Measurements from ENCODE around the gene LRMDA.

Gene LRMDA

GRCh38 chr10:75425291-75426079, 5.9 kb upstream of the LRMDA start:
- no peak overlapping the region for H3K4me3 ChIP-seq
- no peak overlapping the region for H3K4me2 ChIP-seq
- no peak for TF ChIP-seq Cebpa-rat (IDR thresholded peaks at IDR 0.05)
- H4K20me1 ChIP-seq = no peaks in the 10 kb centered on the region
- no peak overlapping the region for H3K9ac ChIP-seq
- no peaks in the 10 kb centered on the region for H3K27me3 ChIP-seq
- no peaks in the 10 kb centered on the region for H3K9me3 ChIP-seq (replicated peaks in 1 of 11)
- H3K36me3 ChIP-seq = no peaks in the 10 kb centered on the region
- peaks cover 8 to 40% (median 10%) of the 10 kb centered on the region in 10 experiments; a peak in 18 of 20 replicates for H3K4me1 ChIP-seq
- H3K27ac ChIP-seq = no peak overlapping the region

- no peaks in the 10 kb centered on the region for H4K20me1 ChIP-seq
- H3K4me1 ChIP-seq = peaks cover 8 to 41% (median 11%) of the 10 kb centered on the region in 10 experiments; a peak in 18 of 20 replicates
- no peak overlapping the region for H3K9ac ChIP-seq
- peaks cover 0 to 10% (median 6%) of the 10 kb centered on the region in 11 experiments; a peak in 11 of 22 replicates for H3K9me3 ChIP-seq (replicated peaks in 1 of 11)
- no peaks in the 10 kb centered on the region for H3K36me3 ChIP-seq
- no peak for TF ChIP-seq Cebpa-rat (IDR thresholded peaks at IDR 0.05)
- peak overlapping the region in 2 of 11 experiments; percentile 12 to 50; a peak in 1 of 22 replicates for H3K4me2 ChIP-seq
- H3K27ac ChIP-seq = no peak overlapping the region
- no peaks in the 10 kb centered on the region for H3K27me3 ChIP-seq
- H3K4me3 ChIP-seq = no peak overlapping the region
Observed at GRCh38 chr10:75426880-75427279, 4.5 kb upstream of the LRMDA start.

GRCh38 chr10:75427951-75428350, 3.5 kb upstream of the LRMDA start:
- Histone ChIP-seq H3K27me3 (no peaks in the 10 kb centered on the region), H3K36me3 (no peaks in the 10 kb centered on the region), H4K20me1 (no peaks in the 10 kb centered on the region), H3K9ac (no peak overlapping the region), H3K27ac (no peak overlapping the region), H3K4me3 (no peak overlapping the region), H3K4me1 (peaks cover 8 to 41% (median 11%) of the 10 kb centered on the region in 10 experiments; a peak in 18 of 20 replicates), H3K9me3 (replicated peaks in 1 of 11) (peaks cover 0 to 10% (median 7%) of the 10 kb centered on the region in 11 experiments; a peak in 11 of 22 replicates), H3K4me2 (peak overlapping the region in 3 of 11 experiments; percentile 12 to 50 (median 36); a peak in 5 of 22 replicates)
- TF ChIP-seq Cebpa-rat (IDR thresholded peaks at IDR 0.05) = no peak

- H4K20me1 ChIP-seq = no peaks in the 10 kb centered on the region
- no peak overlapping the region for H3K9ac ChIP-seq
- H3K4me1 ChIP-seq = peaks cover 8 to 41% (median 11%) of the 10 kb centered on the region in 10 experiments; a peak in 18 of 20 replicates
- H3K4me3 ChIP-seq = no peak overlapping the region
- peaks cover 0 to 10% (median 7%) of the 10 kb centered on the region in 11 experiments; a peak in 11 of 22 replicates for H3K9me3 ChIP-seq (replicated peaks in 1 of 11)
- no peak for TF ChIP-seq Cebpa-rat (IDR thresholded peaks at IDR 0.05)
- H3K27ac ChIP-seq = no peak overlapping the region
- H3K36me3 ChIP-seq = no peaks in the 10 kb centered on the region
- peak overlapping the region in 3 of 11 experiments; percentile 36 to 66 (median 63); a peak in 3 of 22 replicates for H3K4me2 ChIP-seq
- H3K27me3 ChIP-seq = no peaks in the 10 kb centered on the region
Observed at GRCh38 chr10:75428434-75429158, 2.8 kb upstream of the LRMDA start.

- Histone ChIP-seq H3K36me3 (no peaks in the 10 kb centered on the region), H3K9ac (no peak overlapping the region), H4K20me1 (no peaks in the 10 kb centered on the region), H3K4me3 (no peak overlapping the region), H3K27me3 (no peaks in the 10 kb centered on the region), H3K4me2 (peak overlapping the region in 8 of 11 experiments; percentile 25 to 66 (median 54); a peak in 11 of 22 replicates), H3K9me3 (replicated peaks in 1 of 11) (peaks cover 0 to 10% (median 7%) of the 10 kb centered on the region in 11 experiments; a peak in 11 of 22 replicates), H3K4me1 (peaks cover 8 to 41% (median 11%) of the 10 kb centered on the region in 10 experiments; a peak in 18 of 20 replicates), H3K27ac (0 out of 22 replicates have a peak overlapping the region, but pooled peaks of 1 of the 11 experiments have one; percentile 2)
- no peak for TF ChIP-seq Cebpa-rat (IDR thresholded peaks at IDR 0.05)
Observed at GRCh38 chr10:75429159-75429827, 2.1 kb upstream of the LRMDA start.

- H3K36me3 ChIP-seq = no peaks in the 10 kb centered on the region
- no peak for TF ChIP-seq Cebpa-rat (IDR thresholded peaks at IDR 0.05)
- H4K20me1 ChIP-seq = no peaks in the 10 kb centered on the region
- H3K4me2 ChIP-seq = peak overlapping the region; percentile 22 to 66 (median 53); a peak in 21 of 22 replicates
- peaks cover 8 to 41% (median 11%) of the 10 kb centered on the region in 10 experiments; a peak in 18 of 20 replicates for H3K4me1 ChIP-seq
- H3K9me3 ChIP-seq (replicated peaks in 1 of 11) = peaks cover 0 to 10% (median 7%) of the 10 kb centered on the region in 11 experiments; a peak in 11 of 22 replicates
- H3K27ac ChIP-seq = peak overlapping the region in 4 of 11 experiments; percentile 2 to 31 (median 18); a peak in 5 of 22 replicates
- no peaks in the 10 kb centered on the region for H3K27me3 ChIP-seq
- H3K9ac ChIP-seq = no peak overlapping the region
- no peak overlapping the region for H3K4me3 ChIP-seq
Observed at GRCh38 chr10:75430000-75430763, 1.2 kb upstream of the LRMDA start.

- Histone ChIP-seq H3K9ac (no peak overlapping the region), H3K4me2 (no peak overlapping the region), H3K9me3 (replicated peaks in 1 of 11) (peaks cover 0 to 10% (median 7%) of the 10 kb centered on the region in 11 experiments; a peak in 11 of 22 replicates), H3K27me3 (no peaks in the 10 kb centered on the region), H3K36me3 (no peaks in the 10 kb centered on the region), H4K20me1 (no peaks in the 10 kb centered on the region), H3K4me1 (peaks cover 8 to 35% (median 11%) of the 10 kb centered on the region in 10 experiments; a peak in 18 of 20 replicates), H3K4me3 (no peak overlapping the region), H3K27ac (no peak overlapping the region)
- TF ChIP-seq Cebpa-rat (IDR thresholded peaks at IDR 0.05) = no peak
Observed at GRCh38 chr10:75432176-75432575, 752 bp downstream of the LRMDA start.

- H3K9ac ChIP-seq = no peak overlapping the region
- H3K4me1 ChIP-seq = peaks cover 8 to 32% (median 11%) of the 10 kb centered on the region in 10 experiments; a peak in 18 of 20 replicates
- peaks cover 0 to 10% (median 7%) of the 10 kb centered on the region in 11 experiments; a peak in 11 of 22 replicates for H3K9me3 ChIP-seq (replicated peaks in 1 of 11)
- H3K4me2 ChIP-seq = no peak overlapping the region
- H3K27me3 ChIP-seq = no peaks in the 10 kb centered on the region
- H4K20me1 ChIP-seq = no peaks in the 10 kb centered on the region
- TF ChIP-seq Cebpa-rat (IDR thresholded peaks at IDR 0.05) = no peak
- no peak overlapping the region for H3K27ac ChIP-seq
- no peak overlapping the region for H3K4me3 ChIP-seq
- H3K36me3 ChIP-seq = no peaks in the 10 kb centered on the region
Observed at GRCh38 chr10:75432763-75433162, 1.3 kb downstream of the LRMDA start.

All from BLaER1 treated with 17β-estradiol and CSF1 and Interleukin-3, amounts not matched to agents 10 nM and 100 nM (cell line).